Activated T-cell treated with anti-CD3 and anti-CD28 coated beads for 48 hours (primary cell): Measurements from ENCODE around the gene ADGRL2.
"Not testable (repeated sequence)": the region's sequence is repeated elsewhere in the genome, so short reads cannot be mapped to it uniquely, and the experiment has no call there.

Source experiments
- DNase-seq: peaks from one replicate; pipeline ENCODE4 v3.0.0-alpha.2; 2020; ENCODE audit warnings: low read depth

ADGRL2 gene

DNA sequence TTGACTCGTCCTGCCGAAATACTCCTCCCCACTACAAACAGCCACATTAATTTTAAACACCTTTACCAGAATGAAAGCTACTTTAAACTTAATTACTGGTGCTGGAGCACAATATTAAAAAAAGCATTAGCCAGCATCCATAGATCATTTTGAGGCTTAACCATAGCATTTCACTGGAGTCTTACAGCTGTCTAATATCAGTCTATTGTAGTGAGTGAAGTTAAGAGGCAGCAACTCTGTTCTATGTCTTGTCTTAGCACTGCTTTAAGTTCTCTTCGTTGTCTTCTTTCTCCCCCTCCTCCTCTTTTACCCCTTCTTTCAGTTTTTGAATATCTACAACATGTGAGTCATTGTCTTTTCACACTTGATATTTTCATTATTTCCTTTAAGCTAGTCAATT is 49.3 kb downstream of the ADGRL2 start:
- no peak for DNase-seq

DNA sequence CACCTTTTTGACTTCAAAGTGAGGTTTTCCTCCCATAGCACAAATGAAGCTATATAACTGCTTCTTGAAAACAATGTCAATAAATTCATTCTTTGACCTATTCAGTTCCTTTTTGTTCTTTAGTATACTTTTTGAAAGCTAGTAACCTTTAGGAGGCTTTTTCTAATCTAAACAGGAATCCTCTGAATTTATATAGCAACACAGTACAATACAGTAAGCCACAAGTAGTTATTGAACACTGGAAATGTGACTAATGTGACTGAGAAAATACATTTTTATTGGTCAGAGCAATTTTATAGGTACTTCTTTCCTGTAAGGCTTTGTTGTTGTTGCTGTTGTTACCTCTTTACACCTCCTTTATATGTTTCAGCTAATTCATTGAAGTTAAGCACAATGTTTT is 49.8 kb downstream of the ADGRL2 start:
- DNase-seq = no peak

DNA sequence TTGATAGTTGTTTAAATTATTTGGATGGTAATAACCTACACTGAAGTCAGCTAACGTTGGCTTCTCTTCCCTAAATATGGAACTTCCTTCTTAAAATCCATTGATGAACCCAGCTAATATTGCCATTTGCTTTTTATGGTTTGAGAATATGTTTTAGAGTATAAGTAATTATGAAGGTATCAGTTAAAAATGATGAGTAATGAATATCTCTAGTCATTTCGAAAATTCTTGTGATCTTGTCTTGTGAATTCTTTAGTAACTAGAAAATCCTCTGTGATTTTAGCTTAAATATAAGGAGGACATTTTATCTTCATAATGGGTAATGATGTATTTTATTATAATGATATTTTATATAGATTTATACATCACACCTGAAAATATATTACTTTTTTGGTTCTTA is 50.5 kb downstream of the ADGRL2 start:
- DNase-seq = no peak

DNA sequence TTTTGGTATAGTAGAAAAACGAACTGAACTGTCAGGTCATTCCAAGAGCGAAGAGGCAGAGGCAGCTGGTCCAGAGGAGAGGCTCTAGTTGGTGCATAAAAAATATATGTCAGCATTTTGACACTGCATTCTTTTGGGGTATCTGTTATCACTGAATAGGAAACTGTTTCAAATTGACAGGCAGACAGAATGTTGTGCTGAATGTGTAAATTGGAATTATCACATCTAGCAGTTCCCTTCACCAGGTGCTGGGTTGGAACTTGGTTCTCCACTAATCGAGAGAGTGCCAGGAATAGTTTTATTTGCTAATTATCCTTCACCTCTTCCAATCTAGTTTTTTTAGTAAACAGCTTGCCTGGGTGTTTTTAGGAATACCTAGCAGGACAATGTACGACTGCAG is 52.2 kb downstream of the ADGRL2 start:
- no peak for DNase-seq

DNA sequence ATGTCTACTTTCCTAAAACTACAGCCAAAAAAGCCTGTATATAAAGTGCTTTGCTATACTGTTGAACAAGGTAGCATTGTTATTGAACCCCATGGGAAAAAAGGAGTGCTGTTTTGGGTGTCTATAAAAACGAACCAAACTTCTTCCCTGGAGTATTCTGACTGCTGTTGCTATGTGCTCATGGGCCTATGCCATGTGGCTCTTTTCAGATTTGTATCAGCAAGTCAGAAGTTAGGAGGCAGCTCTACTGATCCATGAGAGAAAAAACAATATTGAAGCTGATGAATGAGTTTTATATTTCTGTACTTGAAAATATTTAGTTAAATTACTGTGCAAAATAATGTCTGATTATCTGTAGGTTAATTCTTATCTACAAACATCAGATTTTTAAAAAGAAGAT is 66.5 kb downstream of the ADGRL2 start:
- DNase-seq = no peak

DNA sequence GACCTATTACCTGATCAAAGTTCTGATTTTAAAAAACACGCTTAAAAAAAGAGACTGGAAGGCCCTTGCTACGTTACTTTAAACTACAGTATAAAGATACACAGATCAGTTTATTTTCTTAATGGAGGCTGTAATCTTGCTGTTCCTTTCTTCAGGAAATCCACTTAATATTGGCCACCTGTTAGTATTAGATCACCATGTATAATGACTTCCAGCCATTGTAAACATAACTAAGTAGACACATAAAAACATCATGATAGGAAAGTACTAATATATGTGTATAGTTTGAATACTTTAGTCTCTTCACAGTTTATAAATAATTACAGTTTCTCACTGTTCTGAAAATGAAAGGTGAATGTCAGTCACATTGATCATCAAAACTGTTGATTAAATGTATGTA is 68.6 kb downstream of the ADGRL2 start:
- DNase-seq = no peak

DNA sequence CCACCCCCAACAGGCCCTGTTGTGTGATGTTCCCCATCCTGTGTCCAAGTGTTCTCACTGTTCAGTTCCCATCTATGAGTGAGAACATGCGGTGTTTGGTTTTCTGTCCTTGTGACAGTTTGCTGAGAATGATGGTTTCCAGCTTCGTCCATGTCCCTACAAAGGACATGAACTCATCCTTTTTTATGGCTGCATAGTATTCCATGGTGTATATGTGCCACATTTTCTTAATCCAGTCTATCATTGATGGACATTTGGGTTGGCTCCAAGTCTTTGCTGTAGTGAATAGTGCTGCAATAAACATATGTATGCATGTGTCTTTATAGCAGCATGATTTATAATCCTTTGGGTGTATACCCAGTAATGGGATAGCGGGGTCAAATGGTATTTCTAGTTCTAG is 70.4 kb downstream of the ADGRL2 start:
- not testable (repeated sequence) for DNase-seq

DNA sequence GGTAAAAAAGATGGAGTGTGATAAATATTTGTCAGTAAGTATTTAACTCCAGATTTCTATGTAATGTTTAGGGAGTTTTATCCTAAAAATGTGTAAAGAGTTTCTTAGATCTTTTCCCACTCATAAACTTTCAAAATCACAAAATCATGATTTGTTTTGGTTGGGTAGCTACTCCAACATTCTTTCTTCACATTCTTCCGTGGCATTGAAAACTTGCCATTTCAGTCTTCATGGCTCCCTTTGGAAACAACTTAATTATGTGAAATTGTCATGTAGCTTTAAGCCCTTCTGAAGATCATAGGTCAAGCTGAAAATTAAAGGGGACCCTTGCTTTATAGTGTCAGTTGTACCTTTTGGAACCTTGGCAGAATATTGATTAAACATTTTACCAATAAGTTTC is 73.2 kb downstream of the ADGRL2 start:
- DNase-seq = no peak

DNA sequence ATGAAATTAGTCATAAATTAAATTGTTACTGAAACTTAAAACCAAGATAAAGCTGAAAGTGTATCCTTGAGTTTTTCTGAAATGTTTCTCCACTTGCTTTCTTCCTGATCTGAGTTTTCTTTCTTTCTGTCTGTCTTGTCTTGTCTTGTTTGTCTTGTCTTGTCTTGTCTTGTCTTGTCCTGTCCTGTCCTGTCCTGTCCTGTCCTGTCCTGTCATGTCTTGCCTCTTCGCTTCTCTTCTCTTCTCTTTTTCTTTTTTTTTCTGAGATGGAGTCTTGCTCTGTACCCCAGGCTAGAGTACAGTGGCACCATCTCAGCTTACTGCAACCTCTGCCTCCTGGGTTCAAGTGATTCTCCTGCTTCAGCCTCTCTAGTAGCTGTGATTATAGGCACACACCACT is 73.7 kb downstream of the ADGRL2 start:
- no peak for DNase-seq

DNA sequence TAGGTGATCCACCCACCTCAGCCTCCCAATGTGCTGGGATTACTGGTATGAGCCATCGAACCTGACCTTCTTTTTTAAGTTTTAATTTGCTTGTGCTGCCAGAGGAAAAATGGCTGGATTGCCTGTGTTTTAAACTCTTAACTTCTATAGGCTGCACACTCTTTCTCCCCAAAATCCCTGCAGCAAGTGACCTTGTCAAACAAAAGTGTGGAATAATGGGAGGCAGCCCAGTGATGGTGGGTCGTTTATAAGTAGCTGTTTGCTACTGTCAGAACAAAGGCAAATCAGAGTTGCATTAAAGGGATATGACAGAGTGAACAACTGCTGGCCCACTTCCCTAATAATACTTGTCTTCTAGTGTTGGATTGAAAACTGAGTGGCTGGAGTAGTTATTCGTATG is 74.2 kb downstream of the ADGRL2 start:
- DNase-seq = no peak

DNA sequence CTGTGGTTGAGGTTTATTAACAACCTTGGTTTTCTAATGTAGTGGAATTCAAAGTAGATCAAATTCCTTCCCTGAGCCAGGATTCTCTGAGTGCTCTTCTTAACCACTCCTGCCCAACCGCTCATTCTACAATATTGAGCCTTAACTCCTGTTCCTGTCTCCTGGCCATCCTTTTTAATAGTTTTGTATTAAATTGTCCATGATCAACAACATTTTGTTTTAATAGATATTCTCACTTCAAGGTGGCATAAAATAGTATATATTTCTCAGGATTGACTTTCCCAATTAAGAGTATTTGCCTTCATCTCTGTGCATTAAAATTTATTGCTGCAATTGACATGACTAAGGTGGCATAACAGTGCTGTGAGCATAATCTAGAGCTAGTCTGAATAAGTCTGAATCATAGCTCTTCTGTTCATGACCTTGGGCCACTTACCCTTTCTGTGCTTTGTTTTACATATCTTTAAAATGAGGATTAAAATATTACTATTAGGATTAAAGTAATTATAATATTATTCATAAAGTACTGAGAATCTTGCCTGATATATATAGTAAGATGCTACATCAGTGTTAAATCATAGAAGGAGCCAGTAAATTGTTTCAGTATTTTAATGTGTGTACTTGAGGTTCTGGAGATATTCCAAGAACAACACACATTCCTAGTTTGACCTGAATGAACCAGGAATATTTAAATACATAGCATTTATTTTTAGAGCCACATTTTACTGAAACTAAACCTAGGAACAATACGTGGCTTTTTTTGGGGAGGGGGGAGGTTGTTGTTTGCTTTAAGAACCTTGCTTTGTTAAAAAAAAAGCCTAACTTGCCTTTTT is 76.4 kb downstream of the ADGRL2 start:
- no peak for DNase-seq

DNA sequence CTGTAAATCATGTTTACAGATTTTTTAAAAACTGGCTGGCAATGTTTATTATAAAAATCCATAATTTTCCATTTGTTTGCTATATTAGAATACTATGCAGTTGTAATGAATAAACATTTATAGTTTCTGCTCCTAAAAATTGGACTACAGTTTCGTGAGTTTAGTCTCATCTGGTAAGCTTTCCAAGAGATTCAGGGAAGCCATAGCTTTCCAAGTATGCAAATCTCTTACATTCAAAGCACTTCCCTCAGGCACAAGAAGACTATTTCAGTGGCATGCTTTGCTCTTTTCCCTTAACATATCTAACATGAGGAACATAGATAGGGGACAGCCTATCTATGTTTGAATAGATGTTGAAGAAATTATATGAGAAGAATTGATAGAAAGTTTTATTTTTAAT is 77.2 kb downstream of the ADGRL2 start:
- DNase-seq = no peak

DNA sequence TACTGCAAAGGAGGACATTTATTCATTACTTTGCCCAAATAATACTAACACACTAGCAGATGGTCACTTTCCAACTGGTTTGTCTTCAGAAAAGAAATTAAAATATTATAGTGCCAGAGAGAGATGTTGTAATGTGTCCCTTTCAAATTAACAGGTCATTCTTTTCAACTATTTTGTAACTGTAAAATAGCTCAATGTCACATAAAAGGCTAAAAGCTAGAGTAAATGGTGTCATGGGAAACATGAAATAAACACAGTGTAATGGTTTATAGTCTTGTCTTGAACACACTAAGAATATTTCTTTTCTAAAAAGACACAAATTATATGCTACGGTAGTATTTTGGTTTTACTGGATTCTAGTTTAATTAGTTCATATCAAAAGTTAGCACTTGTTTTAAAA is 77.8 kb downstream of the ADGRL2 start:
- DNase-seq = no peak

DNA sequence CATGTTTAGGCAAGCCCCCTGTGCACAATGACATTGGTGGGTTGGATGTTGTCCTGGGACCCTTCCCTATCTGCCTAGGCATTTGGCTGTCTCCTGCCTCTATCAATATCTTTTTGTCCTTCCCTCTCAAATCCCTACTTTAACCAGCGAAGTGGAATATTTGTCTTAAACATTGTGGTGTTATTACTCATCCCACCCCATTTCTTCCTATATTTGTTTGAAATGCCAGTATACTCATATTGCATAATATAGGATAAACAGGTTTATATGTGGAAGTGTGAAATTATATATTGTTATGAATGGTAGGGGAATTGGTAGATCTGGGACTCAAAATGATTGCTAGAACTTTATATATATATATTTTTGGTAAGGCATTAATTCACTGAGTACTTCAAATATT is 80.0 kb downstream of the ADGRL2 start:
- no peak for DNase-seq

DNA sequence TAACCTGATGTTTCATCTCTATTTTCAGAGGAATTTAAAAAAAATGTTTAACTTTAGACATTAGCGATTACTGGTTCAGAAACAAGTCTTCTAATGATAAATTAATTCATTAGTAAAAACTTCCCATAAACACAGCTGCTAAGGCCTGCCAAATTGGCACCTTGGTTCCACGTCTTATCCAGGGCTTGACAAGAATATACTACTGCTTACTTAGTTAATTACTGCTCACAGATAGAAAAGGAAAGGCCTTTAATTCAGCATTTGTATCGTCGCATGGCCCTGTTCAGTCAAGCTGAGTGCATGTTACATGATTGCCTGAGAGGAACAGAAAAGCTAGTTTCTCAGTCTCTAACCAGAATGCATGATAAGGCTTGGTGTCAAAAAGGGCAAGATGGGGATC is 84.6 kb downstream of the ADGRL2 start:
- no peak for DNase-seq

DNA sequence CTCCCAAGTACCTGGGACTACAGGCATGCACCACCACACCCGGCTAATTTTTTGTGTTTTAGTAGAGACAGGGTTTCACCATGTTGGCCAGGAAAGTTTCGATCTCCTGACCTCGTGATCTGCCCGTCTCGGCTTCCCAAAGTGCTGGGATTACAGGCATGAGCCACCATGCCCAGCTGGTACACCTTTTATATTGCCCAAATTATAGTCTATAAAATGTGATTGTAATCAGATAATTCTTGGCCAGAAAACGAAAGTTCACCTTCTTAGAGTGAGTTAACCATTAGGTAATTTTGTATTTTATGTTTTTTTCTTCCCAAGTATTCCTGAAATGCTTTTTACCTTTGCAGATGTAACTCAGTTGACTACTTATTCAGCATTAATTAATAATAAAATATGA is 85.6 kb downstream of the ADGRL2 start:
- not testable (repeated sequence) for DNase-seq

DNA sequence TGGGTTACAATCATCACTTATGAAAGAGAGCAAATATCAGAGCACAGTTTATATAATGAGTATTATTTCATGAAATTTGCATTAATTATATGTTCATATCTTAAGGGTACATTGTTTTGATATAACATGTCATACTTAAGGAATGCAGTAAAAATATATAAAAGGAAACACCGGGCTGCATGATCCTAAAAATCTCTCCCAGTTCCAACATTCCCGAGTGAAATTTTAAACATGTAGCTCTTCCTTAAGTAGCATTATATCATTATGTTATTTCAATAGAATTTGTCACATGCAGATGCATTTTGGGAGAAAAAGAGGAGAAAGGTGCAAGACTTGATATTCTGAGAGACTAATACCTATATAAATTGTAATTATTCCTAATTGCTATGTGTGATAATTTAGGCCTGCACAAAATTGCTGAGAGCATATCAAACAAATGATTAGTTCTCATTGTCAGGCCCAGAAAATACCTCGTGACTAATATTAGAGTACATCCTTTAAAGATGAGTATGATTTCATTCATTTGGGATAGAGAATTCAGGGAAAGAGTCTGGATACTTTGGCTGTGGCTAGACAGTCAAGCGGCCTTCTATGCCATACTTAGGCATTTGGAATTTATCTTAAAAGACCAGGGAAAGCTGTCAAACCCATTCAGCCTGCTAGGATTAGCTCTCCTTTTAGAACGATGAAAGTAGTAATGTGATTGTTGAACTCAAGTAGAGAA is 86.8 kb downstream of the ADGRL2 start:
- DNase-seq = no peak

DNA sequence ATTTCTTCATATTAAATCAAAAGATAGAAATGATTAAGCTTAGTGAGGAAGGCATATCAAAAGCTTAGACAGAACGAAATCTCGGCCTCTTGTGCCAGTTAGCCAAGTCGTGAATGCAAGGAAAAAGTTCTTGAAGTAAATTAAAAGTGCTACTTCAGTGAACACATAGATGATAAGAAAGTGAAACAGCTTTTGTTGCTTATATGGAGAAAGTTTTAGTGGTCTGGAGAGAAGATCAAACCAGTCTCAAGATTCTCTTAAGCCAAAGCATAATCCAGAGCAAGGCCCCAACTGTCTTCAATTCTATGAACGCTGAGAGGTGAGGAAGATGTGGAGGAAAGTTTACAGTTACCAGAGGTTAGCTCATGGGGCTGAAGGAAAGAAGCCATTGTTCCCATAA is 88.4 kb downstream of the ADGRL2 start:
- DNase-seq = no peak

DNA sequence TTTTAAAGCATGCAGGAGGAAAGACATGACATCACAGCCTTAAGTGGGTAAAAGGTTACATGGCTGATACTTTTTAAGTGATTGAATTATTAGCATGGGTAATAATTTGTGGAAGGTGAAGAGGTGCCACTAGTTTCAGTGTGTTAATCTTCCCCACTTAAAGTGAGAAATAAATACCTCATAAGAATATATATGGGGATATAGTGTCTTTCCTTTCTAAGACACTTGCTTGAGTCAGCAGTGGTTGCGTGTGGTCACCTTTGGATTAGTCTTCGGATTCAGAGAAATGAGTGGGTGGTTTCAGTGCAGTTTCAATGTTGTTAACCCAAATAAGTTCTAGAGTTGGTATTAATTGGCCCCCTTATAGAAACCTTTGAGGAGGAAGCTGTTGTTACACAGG is 94.1 kb downstream of the ADGRL2 start:
- no peak for DNase-seq

DNA sequence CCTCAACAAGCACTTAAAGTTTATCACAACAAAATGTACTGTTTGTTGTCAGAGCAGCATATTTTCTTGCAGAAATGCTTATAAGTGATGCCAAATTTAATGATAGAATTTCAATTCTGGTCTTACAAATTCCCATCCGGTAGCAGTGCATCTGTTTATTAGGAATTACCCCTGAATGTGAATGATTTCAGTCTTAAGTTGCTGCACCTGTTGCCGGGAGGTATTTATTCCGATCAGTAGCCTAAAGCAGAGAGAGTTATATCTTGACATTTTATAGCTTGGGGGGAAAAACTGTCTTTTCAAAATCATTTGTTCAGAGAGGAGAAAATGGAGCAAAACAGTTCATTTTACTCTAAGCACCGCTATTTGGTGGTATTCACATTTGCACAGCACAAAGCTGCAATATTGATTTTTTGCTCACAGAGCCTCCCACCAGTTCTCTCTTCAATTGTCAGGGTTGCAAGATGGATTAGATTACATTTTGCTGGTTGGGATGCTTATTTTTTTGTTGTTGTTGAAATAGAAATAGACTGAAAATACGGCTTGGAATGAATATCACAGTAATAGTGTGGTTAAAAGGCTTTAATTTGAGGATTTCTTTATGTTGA is 98.6 kb downstream of the ADGRL2 start:
- DNase-seq = no peak

DNA sequence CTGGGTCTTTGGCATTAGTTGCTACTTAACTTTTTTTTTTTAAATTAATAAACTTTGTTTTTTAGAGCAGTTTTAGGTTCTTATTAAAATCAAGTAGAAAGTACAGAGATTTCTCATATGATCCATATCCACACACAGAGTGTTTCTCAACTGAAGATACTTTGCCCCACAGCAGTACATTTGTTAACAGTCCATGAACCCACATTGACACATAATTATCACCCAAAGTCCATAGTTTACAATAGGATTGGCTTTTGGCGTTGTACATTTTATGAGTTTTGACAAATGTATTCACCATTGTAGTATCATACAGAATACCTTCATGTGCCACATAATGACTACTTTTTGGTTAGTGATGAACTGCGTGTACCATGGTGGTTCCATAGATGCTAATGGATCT is 106.8 kb downstream of the ADGRL2 start:
- DNase-seq = no peak

DNA sequence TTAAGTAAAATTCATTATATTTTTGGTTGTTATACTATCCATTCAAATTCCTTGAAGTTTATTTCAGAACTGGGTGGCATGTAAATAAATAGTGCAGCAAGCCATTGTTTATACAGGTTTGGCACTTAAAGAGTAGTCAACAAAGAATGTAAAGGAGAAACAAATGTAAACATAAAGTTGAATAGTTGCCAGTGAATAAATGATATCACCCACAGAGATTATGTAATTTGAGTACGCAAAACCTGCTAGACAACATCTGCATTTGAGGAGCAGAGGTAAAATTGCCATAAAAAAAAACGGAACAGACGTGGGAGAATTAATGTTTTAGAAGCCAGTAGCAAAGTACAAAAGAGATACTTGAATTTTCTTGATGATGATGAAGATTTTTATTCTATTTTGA is 111.6 kb downstream of the ADGRL2 start:
- DNase-seq = no peak

DNA sequence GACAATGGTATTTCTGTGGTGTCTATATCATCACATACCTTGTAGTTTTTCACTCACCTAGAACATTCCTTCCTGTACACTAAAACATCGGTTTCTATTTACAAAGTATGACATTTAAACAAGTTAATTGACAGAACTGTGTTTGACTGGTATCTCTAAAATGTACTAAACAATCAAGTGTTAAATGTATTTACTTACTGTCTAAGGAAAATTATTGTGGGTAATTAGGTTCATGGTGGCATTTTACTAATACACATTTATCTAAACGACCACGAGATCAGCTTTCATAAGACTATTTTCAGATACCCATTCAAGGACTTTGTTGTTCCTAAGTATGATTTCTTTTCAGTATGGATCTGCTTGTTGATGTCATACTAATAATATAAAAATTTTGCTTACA is 115.2 kb downstream of the ADGRL2 start:
- no peak for DNase-seq
